HepG2 (cell line): ENCODE measurements around the gene GNG12. TPM values are rescaled to one million over a fixed set of nuclear protein-coding genes. Genes with fewer than 3 reads are reported as not detected.

Experiments used
- ATAC-seq: fragments of 200-7000 bp; cut with Tn5 transposase; 3 replicates; pipeline ENCODE4 v1.9.1; 2020; ENCODE audit warnings: mild to moderate bottlenecking, moderate library complexity
- BruUV-seq: library from RNA; stranded (reverse); fragments of 400-500 nt; replicated peaks from 2 replicates; lab custom pipeline; 2021; lab: Mats Ljungman, UMichigan
- CTCF ChIA-PET: fragments of 300-600 bp; formaldehyde crosslinking; extraction: SDS; loops from one replicate; lab custom pipeline; 2021; ENCODE audit warnings: low total read pairs, inconsistent platforms, low intra/inter-chr PET ratio; lab: Yijun Ruan, JAX
- POLR2A ChIA-PET: fragments of 350-600 bp; sonication (Branson Sonifier 250); formaldehyde crosslinking; loops from one replicate; lab custom pipeline; 2020; ENCODE audit warnings: antibody characterized with exemption, inconsistent platforms; lab: Yijun Ruan, JAX
- DNase-seq: peaks from one replicate; pipeline ENCODE4 v3.0.0-alpha.2; 2015; ENCODE audit warnings: low spot score
- FAIRE-seq: peaks from 3 replicates; lab custom pipeline; 2011; peaks lifted over from hg19 to GRCh38; lab: Jason Lieb, UNC
- H2AFZ ChIP-seq: one replicate; pipeline ENCODE4 v1.6.1; 2011; ENCODE audit warnings: low read length, inconsistent platforms
- H3K27ac ChIP-seq: fragments of 300-600 bp; 3 replicates; pipeline ENCODE4 v1.8.0; 2011; ENCODE audit warnings: mixed run types, mild to moderate bottlenecking, mixed read lengths, low read length, inconsistent platforms; ENCODE audit not compliant: insufficient read depth; ENCODE audit errors: extremely low read length
- H3K27me3 ChIP-seq, 2 experiments: fragments of 200-600 bp in 1 of 2; 2 replicates in 1 of 2; 3 replicates in 1 of 2; pipeline versions ENCODE4 v1.6.0 to v1.8.0; 2011; ENCODE audit warnings: low read length in 2 of 2, mild to moderate bottlenecking in 2 of 2, moderate library complexity in 2 of 2, inconsistent platforms in 1 of 2; ENCODE audit not compliant: insufficient read depth in 2 of 2, control insufficient read depth in 1 of 2
- H3K36me3 ChIP-seq, 2 experiments: fragments of 200-600 bp in 1 of 2; replicated peaks in 1 of 2; 2 replicates in 1 of 2; 3 replicates in 1 of 2; pipeline versions ENCODE4 v1.5.1 to v1.8.0; 2011; ENCODE audit warnings: low read length in 2 of 2, inconsistent platforms in 1 of 2; ENCODE audit not compliant: insufficient read depth in 2 of 2, control insufficient read depth in 1 of 2
- H3K4me1 ChIP-seq: 2 replicates; pipeline ENCODE4 v1.5.1; 2012; ENCODE audit warnings: low read length, inconsistent platforms; ENCODE audit not compliant: insufficient read depth
- H3K4me2 ChIP-seq: 2 replicates; pipeline ENCODE4 v1.6.0; 2011; ENCODE audit warnings: low read depth, low read length, inconsistent platforms
- H3K4me3 ChIP-seq, 3 experiments: fragments of 200-600 bp in 1 of 3; sonication (generic), shearing (Covaris generic) in 1 of 3; replicated peaks in 1 of 3; 2 replicates each; pipeline ENCODE4 v1.5.1; 2011 to 2016; ENCODE audit warnings: low read length in 3 of 3, inconsistent platforms in 2 of 3, low read depth in 2 of 3, mild to moderate bottlenecking in 2 of 3, control low read depth in 1 of 3, mixed read lengths in 1 of 3; ENCODE audit not compliant: insufficient read depth in 1 of 3
- H3K79me2 ChIP-seq: one replicate; pipeline ENCODE4 v1.6.1; 2011; ENCODE audit warnings: low read length, inconsistent platforms; ENCODE audit not compliant: insufficient read depth
- H3K9ac ChIP-seq: 2 replicates; pipeline ENCODE4 v1.6.0; 2011; ENCODE audit warnings: mild to moderate bottlenecking, low read depth, low read length, inconsistent platforms; ENCODE audit not compliant: insufficient read depth
- H3K9me3 ChIP-seq: 2 replicates; pipeline ENCODE4 v1.5.1; 2012; ENCODE audit warnings: mild to moderate bottlenecking, low read length
- H4K20me1 ChIP-seq: 2 replicates; pipeline ENCODE4 v1.6.0; 2011; ENCODE audit warnings: inconsistent platforms, mild to moderate bottlenecking, low read length, moderate library complexity; ENCODE audit not compliant: insufficient read depth
- FIP1L1 ChIP-seq: fragments of 200-400 bp; formaldehyde crosslinking; IDR thresholded peaks from 2 replicates; pipeline ENCODE4 v1.6.1; 2018; ENCODE audit warnings: low read depth, mild to moderate bottlenecking, low read length, moderate library complexity, borderline replicate concordance; ENCODE audit not compliant: insufficient read depth
- MIER3 ChIP-seq: IDR thresholded peaks from 2 replicates; pipeline ENCODE4 v1.6.1; 2016; ENCODE audit warnings: missing compliant biosample characterization, borderline replicate concordance
- REL ChIP-seq: sonication (generic); formaldehyde crosslinking; conservative IDR thresholded peaks from 2 replicates; pipeline ENCODE4 v1.8.0; 2022; ENCODE audit warnings: mild to moderate bottlenecking, missing genetic modification reagents, moderate library complexity
- SRSF9 ChIP-seq: fragments of 200-400 bp; formaldehyde crosslinking; IDR thresholded peaks from 2 replicates; pipeline ENCODE4 v1.6.1; 2018; ENCODE audit warnings: borderline replicate concordance, mild to moderate bottlenecking, low read depth, low read length; ENCODE audit not compliant: insufficient read depth, poor library complexity, severe bottlenecking
- ZBTB49 ChIP-seq: sonication (generic); formaldehyde crosslinking; IDR thresholded peaks from 2 replicates; pipeline ENCODE4 v1.4.0; 2020; ENCODE audit warnings: missing genetic modification reagents, borderline replicate concordance
- ZNF776 ChIP-seq: sonication (generic); formaldehyde crosslinking; IDR thresholded peaks from 2 replicates; pipeline ENCODE4 v1.4.0; 2020; ENCODE audit warnings: mild to moderate bottlenecking, missing genetic modification reagents
- WGBS: methylation state at CpG from one replicate; pipeline ENCODE4 v1.1.6; 2017; ENCODE audit warnings: low lambda C conversion rate; 5-methylcytosine and 5-hydroxymethylcytosine counted together
- in situ Hi-C: cut with HindIII; loops from 2 replicates; pipeline ENCODE4 v1.10.0; 2017; ENCODE audit warnings: low pct_unique_long_range_greater_than_20kb; ENCODE audit not compliant: extremely low pct_ligation_motif_present
- intact Hi-C: fragments of 100-400 bp; cut with micrococcal nuclease; formaldehyde crosslinking; loops from one replicate; pipeline ENCODE4 v1.10.0; 2022; ENCODE audit not compliant: unreplicated experiment
- polyA plus RNA-seq, 8 experiments: library from polyadenylated mRNA; depleted of rRNA in 3 of 8; stranded (reverse) in 7 of 8; unstranded in 1 of 8; fragments of >200 nt; fragmentation: Illumina TruSeq in 4 of 8; extraction: Trizol in 4 of 8; gene quantifications; 2 replicates each; pipeline versions ENCODE4 v1.2.1 to v1.2.3, GENCODE V29; 2011 to 2016; ENCODE audit warnings: low read depth in 4 of 8, missing spikeins in 1 of 8, mixed read lengths in 1 of 8; ENCODE audit not compliant: insufficient read depth in 1 of 8
- total RNA-seq, 5 experiments: library from RNA; depleted of rRNA; stranded (reverse); fragments of >200 nt; fragmentation: Illumina TruSeq; extraction: Trizol; gene quantifications; 2 replicates each; pipeline ENCODE4 v1.2.3, GENCODE V29; 2016; ENCODE audit warnings: low read depth in 1 of 5

Gene GNG12
- total and polyA plus RNA-seq, 2 of the 13 experiments (the other 11 are each of a cell fraction or from before 2014, with no cell fraction given): 0.11 TPM

GRCh38 chr1:67811781-67812180 lies 21.5 kb downstream of the GNG12 start (continued):
- no peak for TF ChIP-seq FIP1L1

- no peak overlapping the region for H3K4me2 ChIP-seq
- intact Hi-C loops: no loop called here
- no peak for DNase-seq
- TF ChIP-seq MIER3 (CRISPR knock-in tag): no peak
- no peak for TF ChIP-seq SRSF9
- TF ChIP-seq REL (CRISPR knock-in tag): no peak
- TF ChIP-seq ZBTB49 (CRISPR knock-in tag): no peak
- TF ChIP-seq ZNF776: no peak
- TF ChIP-seq, all 625 proteins: peak for 0
- Histone ChIP-seq H3K79me2 (no peaks in the 10 kb centered on the region), H3K9ac (no peak overlapping the region), H3K27ac (no peak overlapping the region), H3K4me3 (no peak overlapping the region), H3K4me1 (no peaks in the 10 kb centered on the region), H3K36me3 (no peaks in the 10 kb centered on the region), H4K20me1 (no peaks in the 10 kb centered on the region), H3K27me3 (no peaks in the 10 kb centered on the region), H2AFZ (no peak overlapping the region), H3K9me3 (no peaks in the 10 kb centered on the region)
- no TSS peak for BruUV-seq
- ATAC-seq (no peak), FAIRE-seq (no peak)
- in situ Hi-C loops: no loop called here
- POLR2A ChIA-PET: no interaction called here
- 3% methylated on average over 4 of the region's 4 CpGs for WGBS
- CTCF ChIA-PET: no interaction called here
These were observed 23.4 kb downstream of the GNG12 start for GRCh38 chr1:67809887-67810286.
